ENCODE results near the gene SLC6A4.

SLC6A4 gene

DNA sequence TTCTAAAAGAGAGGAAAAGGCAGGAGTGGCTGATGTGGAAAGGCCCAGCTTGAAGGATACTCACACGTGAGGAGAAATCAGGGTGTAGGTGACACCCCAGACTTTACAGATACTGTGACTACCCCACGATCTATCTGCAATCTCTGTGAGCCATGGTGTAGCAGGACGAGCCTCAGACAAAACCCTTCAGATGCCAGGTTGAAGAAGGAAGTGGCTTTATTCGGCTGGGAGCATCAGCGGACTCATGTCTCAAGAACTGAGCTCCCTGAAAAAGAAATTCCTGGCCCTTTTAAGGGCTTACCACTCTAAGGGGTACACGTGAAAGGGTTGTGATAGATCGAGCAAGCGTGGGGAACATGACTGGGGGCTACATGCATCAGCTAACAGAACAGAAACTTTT, 4.7 kb upstream of the SLC6A4 start:
- H3K4me3 ChIP-seq (ENCODE audit: low read depth, low read length): no peak overlapping the region
- no peak for DNase-seq (ENCODE audit: low read depth)
- TF ChIP-seq CTCF (conservative IDR thresholded peaks at IDR 0.05; ENCODE audit: low read depth, low read length): no peak

- H3K4me3 ChIP-seq (ENCODE audit: low read depth, low read length): no peak overlapping the region
- no peak for TF ChIP-seq CTCF (conservative IDR thresholded peaks at IDR 0.05; ENCODE audit: low read depth, low read length)
- DNase-seq (ENCODE audit: low read depth): no peak
These were observed 3.6 kb upstream of the SLC6A4 start for GRCh38 chr17:30239089-30239462.

DNA sequence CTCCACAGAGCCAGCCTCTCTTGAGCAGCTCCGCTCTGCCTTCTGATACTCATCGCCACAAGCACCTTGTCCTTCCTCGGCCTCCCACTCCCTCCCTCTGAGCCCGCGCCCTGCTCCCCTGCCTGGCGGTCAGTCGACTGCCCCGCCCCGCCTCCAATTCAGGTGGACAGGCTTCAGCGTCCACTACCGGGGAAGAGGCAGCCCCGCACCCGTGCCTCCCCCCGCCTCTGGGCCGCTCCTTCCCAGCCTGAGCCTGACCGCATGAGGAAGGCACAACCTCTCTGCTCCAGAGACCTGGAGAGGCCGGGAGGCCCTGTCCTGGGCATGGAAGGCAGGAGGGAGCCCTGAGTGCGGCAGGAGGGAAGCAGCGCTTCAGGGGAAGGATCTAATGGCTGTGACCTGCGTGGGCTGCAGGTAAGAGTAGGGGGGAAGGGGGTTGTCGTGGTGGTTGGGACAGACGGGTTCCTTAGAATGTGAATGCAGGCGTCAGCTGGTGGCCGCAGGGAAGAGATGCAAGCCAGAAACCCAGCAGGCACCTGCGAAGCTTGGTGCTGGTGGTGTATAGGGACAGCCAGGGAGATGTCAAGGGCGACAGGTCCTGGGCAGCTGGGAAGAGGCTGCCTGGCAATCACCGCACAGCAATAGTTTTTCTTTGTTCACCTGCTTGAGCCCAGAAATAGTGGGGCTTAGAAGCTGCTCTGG, 3.0 kb upstream of the SLC6A4 start:
- no peak for TF ChIP-seq CTCF (conservative IDR thresholded peaks at IDR 0.05; ENCODE audit: low read depth, low read length)
- no peak overlapping the region for H3K4me3 ChIP-seq (ENCODE audit: low read depth, low read length)

GRCh38 chr17:30238003-30238344, 2.5 kb upstream of the SLC6A4 start:
- no peak overlapping the region for H3K4me3 ChIP-seq (ENCODE audit: low read depth, low read length)
- DNase-seq (ENCODE audit: low read depth): no peak
- no peak for TF ChIP-seq CTCF (conservative IDR thresholded peaks at IDR 0.05; ENCODE audit: low read depth, low read length)

More for the DNA sequence above, 3.0 kb upstream of the SLC6A4 start:
- DNase-seq (ENCODE audit: low read depth): no peak

- no peak overlapping the region for H3K4me3 ChIP-seq (ENCODE audit: low read depth, low read length)
- TF ChIP-seq CTCF (conservative IDR thresholded peaks at IDR 0.05; ENCODE audit: low read depth, low read length): no peak
- DNase-seq (ENCODE audit: low read depth): no peak
These were observed 2.0 kb upstream of the SLC6A4 start for GRCh38 chr17:30237296-30238002.

- peak; percentile 50 for TF ChIP-seq CTCF (conservative IDR thresholded peaks at IDR 0.05; ENCODE audit: low read depth, low read length)
- H3K4me3 ChIP-seq (ENCODE audit: low read depth, low read length): peak overlapping the region; percentile 32
- peak; percentile 34 for DNase-seq (ENCODE audit: low read depth)
These were observed 1.3 kb upstream of the SLC6A4 start for GRCh38 chr17:30236766-30237165.

DNA sequence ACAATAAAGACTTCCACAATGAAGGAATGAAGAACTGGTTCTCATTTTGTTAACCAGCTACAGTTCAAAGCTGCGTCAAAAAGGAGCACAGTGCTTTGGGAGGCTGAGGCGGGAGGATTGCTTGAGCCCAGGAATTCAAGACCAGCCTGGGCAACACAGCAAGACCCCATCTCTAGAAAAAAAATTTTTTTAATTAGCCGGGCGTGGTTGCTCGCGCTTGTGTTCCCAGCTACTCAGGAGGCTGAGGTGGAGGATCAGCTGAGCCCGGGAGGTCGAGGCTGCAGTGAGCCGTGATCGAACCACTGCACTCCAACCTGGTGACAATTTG, 764 bp upstream of the SLC6A4 start:
- TF ChIP-seq CTCF (conservative IDR thresholded peaks at IDR 0.05; ENCODE audit: low read depth, low read length): no peak
- H3K4me3 ChIP-seq (ENCODE audit: low read depth, low read length): no peak overlapping the region
- DNase-seq (ENCODE audit: low read depth): no peak
